ENCODE data around the gene C4BPB. TPM values are rescaled to one million over a fixed set of nuclear protein-coding genes. Genes with fewer than 3 reads are reported as not detected.

C4BPB gene
- total and polyA plus RNA-seq, 10 donors, result 0.24 to 1.4 (median 0.59) TPM; not detected in 1

- H3K4me3 ChIP-seq, result peak within 1 kb of the TSS; percentile 86 to 99 (median 93)
- 47 to 66% (median 54%) methylated on average over 14 to 15 of the region's 15 CpGs for WGBS, 5 donors
- TF ChIP-seq CTCF (IDR thresholded peaks at IDR 0.05 in 8 of 11, conservative IDR thresholded peaks at IDR 0.05 in 3 of 11) (no peak), POLR2AphosphoS5 (IDR thresholded peaks at IDR 0.05) (no peak), POLR2A (IDR thresholded peaks at IDR 0.05) (no peak)
- peaks cover 29 to 86% (median 70%) of the 10 kb centered on the region in 6 donors for H3K4me1 ChIP-seq
- no peaks in the 10 kb centered on the region for H3K27me3 ChIP-seq (replicated peaks in 1 of 7)
- peaks cover 0 to 44% (median 21%) of the 10 kb centered on the region in 6 donors for H3K36me3 ChIP-seq
- DNase-seq, result no peak
- intact Hi-C loops (cut with DNase I; ENCODE audit: low total_unique reads), result no loop called here
- H3K27ac ChIP-seq, result peak within 1 kb of the TSS; percentile 85 to 96 (median 93)
- no peaks in the 10 kb centered on the region for H3K9me3 ChIP-seq
Observed at GRCh38 chr1:207051191-207051943, 37.3 kb upstream of the C4BPB start, which contains the start of gene YOD1. Gene YOD1 (minus strand): TSS chr1:207051208. CDS start chr1:207051030, 178 bp downstream.

- WGBS, 5 donors, result 4 to 6% (median 5%) methylated on average over 53 to 56 of the region's 56 CpGs
- peaks cover 0 to 42% (median 14%) of the 10 kb centered on the region in 6 donors for H3K36me3 ChIP-seq
- peak; percentile 98 for DNase-seq
- H3K4me3 ChIP-seq, result peak within 1 kb of the TSS; percentile 55 to 99 (median 65)
- no peaks in the 10 kb centered on the region for H3K9me3 ChIP-seq
- H3K4me1 ChIP-seq, result peaks cover 20 to 84% (median 52%) of the 10 kb centered on the region in 6 donors
- H3K27ac ChIP-seq, result peak within 1 kb of the TSS; percentile 73 to 97 (median 94)
- TF ChIP-seq POLR2AphosphoS5 (IDR thresholded peaks at IDR 0.05) (peak; percentile 94 to 98 (median 97)), CTCF (IDR thresholded peaks at IDR 0.05 in 8 of 11, conservative IDR thresholded peaks at IDR 0.05 in 3 of 11) (peak in 10 of 11 experiments; percentile 16 to 78 (median 46)), POLR2A (IDR thresholded peaks at IDR 0.05) (peak in 2 of 3 donors; percentile 54 to 64)
- intact Hi-C loops (cut with DNase I; ENCODE audit: low total_unique reads), result no loop called here
- no peaks in the 10 kb centered on the region for H3K27me3 ChIP-seq (replicated peaks in 1 of 7)
Observed at GRCh38 chr1:207052911-207053769, 35.5 kb upstream of the C4BPB start, which contains the start of gene PFKFB2. Gene PFKFB2 (plus strand): TSS chr1:207053275. CDS start chr1:207054718, 1,443 bp downstream.

GRCh38 chr1:207054491-207054890 is 34.2 kb upstream of the C4BPB start:
- Histone ChIP-seq H3K36me3 (peaks cover 0 to 35% (median under 1%) of the 10 kb centered on the region in 6 donors), H3K27ac (peak overlapping the region; percentile 68 to 97 (median 94)), H3K4me3 (peak overlapping the region in 2 of 8 donors; percentile 11 to 99), H3K9me3 (no peaks in the 10 kb centered on the region), H3K4me1 (peaks cover 15 to 84% (median 49%) of the 10 kb centered on the region in 6 donors), H3K27me3 (replicated peaks in 1 of 7) (no peaks in the 10 kb centered on the region)
- WGBS, 5 donors, result 23 to 33% (median 31%) methylated on average over 2 of the region's 2 CpGs
- no peak for DNase-seq
- TF ChIP-seq POLR2A (IDR thresholded peaks at IDR 0.05) (no peak), CTCF (IDR thresholded peaks at IDR 0.05 in 8 of 11, conservative IDR thresholded peaks at IDR 0.05 in 3 of 11) (no peak), POLR2AphosphoS5 (IDR thresholded peaks at IDR 0.05) (no peak)
- intact Hi-C loops (cut with DNase I; ENCODE audit: low total_unique reads), result no loop called here
